OCI-LY7 (cell line): ENCODE results near the gene FOXJ3. TPM values are rescaled to one million over a fixed set of nuclear protein-coding genes. Genes with fewer than 3 reads are reported as not detected.

Source experiments
- BruUV-seq: library from RNA; stranded (reverse); fragments of 400-500 nt; replicated peaks from 2 replicates; lab custom pipeline; 2021; lab: Mats Ljungman, UMichigan
- CTCF ChIA-PET: fragments of 300-600 bp; sonication (Branson Sonifier 250); formaldehyde crosslinking; loops from one replicate; lab custom pipeline; 2022; ENCODE audit warnings: antibody characterized with exemption; ENCODE audit not compliant: unreplicated experiment; lab: Charles Lee
- POLR2A ChIA-PET: fragments of 300-600 bp; sonication (Branson Sonifier 250); formaldehyde crosslinking; loops from one replicate; lab custom pipeline; 2022; ENCODE audit warnings: antibody characterized with exemption; lab: Charles Lee
- DNase-seq: peaks from one replicate; pipeline ENCODE4 v3.0.0-alpha.2; 2015; ENCODE audit warnings: low spot score
- H2AFZ ChIP-seq: fragments of 200-600 bp; sonication (generic), shearing (Covaris generic); 2 replicates; pipeline ENCODE4 v1.6.1; 2014; ENCODE audit warnings: mild to moderate bottlenecking, antibody characterized with exemption, low read length, moderate library complexity
- H3K27ac ChIP-seq: fragments of 200-600 bp; sonication (generic); 2 replicates; pipeline ENCODE4 v1.5.1; 2014; ENCODE audit warnings: mixed run types, low read depth, mild to moderate bottlenecking, moderate library complexity, low read length, inconsistent platforms; ENCODE audit not compliant: poor library complexity, severe bottlenecking
- H3K36me3 ChIP-seq: fragments of 200-600 bp; sonication (generic); 2 replicates; pipeline ENCODE4 v1.6.1; 2014; ENCODE audit warnings: mild to moderate bottlenecking, antibody characterized with exemption, low read length, moderate library complexity, mixed read lengths; ENCODE audit not compliant: insufficient read depth
- H3K4me1 ChIP-seq: fragments of 200-600 bp; sonication (generic); 2 replicates; pipeline ENCODE4 v1.5.1; 2014; ENCODE audit warnings: mild to moderate bottlenecking, low read length; ENCODE audit not compliant: insufficient read depth, poor library complexity, severe bottlenecking
- H3K4me2 ChIP-seq: fragments of 200-600 bp; sonication (generic); 2 replicates; pipeline ENCODE4 v1.6.1; 2014; ENCODE audit warnings: mild to moderate bottlenecking, low read length
- H3K4me3 ChIP-seq: fragments of 200-600 bp; sonication (generic); 2 replicates; pipeline ENCODE4 v1.5.1; 2014; ENCODE audit warnings: mild to moderate bottlenecking, low read depth, low read length; ENCODE audit not compliant: poor library complexity, severe bottlenecking
- H3K79me2 ChIP-seq: fragments of 200-600 bp; sonication (generic); 2 replicates; pipeline ENCODE4 v1.6.1; 2016; ENCODE audit warnings: low read depth, mild to moderate bottlenecking, low read length, moderate library complexity, mixed read lengths; ENCODE audit not compliant: insufficient read depth
- H3K9me2 ChIP-seq: fragments of 200-600 bp; sonication (generic); 2 replicates; pipeline ENCODE4 v1.6.1; 2016; ENCODE audit warnings: mild to moderate bottlenecking, low read length, mixed read lengths; ENCODE audit not compliant: insufficient read depth
- H3K9me3 ChIP-seq: fragments of 200-600 bp; sonication (generic); 2 replicates; pipeline ENCODE4 v1.6.1; 2014; ENCODE audit warnings: mild to moderate bottlenecking, mixed run types, low read length, mixed read lengths
- H4K20me1 ChIP-seq: fragments of 200-600 bp; sonication (generic); 2 replicates; pipeline ENCODE4 v1.6.1; 2014; ENCODE audit warnings: mild to moderate bottlenecking, antibody characterized with exemption, low read length, moderate library complexity, mixed read lengths; ENCODE audit not compliant: insufficient read depth
- EZH2phosphoT487 ChIP-seq: fragments of 200-600 bp; sonication (generic); IDR thresholded peaks from 2 replicates; pipeline ENCODE4 v1.6.1; 2018; ENCODE audit warnings: low read depth, borderline replicate concordance, mild to moderate bottlenecking, mixed run types, antibody characterized with exemption, low read length, moderate library complexity, mixed read lengths
- intact Hi-C: fragments of 100-400 bp; cut with micrococcal nuclease; formaldehyde crosslinking; loops from one replicate; pipeline ENCODE4 v1.10.0; 2022; ENCODE audit not compliant: unreplicated experiment
- total RNA-seq, 2 experiments: library from RNA; depleted of rRNA in 1 of 2; stranded (reverse); fragments of >200 nt in 1 of 2; shearing (Covaris generic) in 1 of 2; gene quantifications; 2 replicates each; pipeline ENCODE4 v1.2.3, GENCODE V29; 2014 to 2022
- TF ChIP-seq, protein P1 (sequence below): fragments of 200-600 bp; sonication (generic); conservative IDR thresholded peaks from 2 replicates; pipeline ENCODE4 v1.5.1; 2014; ENCODE audit warnings: mild to moderate bottlenecking, antibody characterized with exemption, low read length, moderate library complexity, mixed read lengths

FOXJ3 gene
- total RNA-seq, 2 experiments from 2014 or later = 34.8 to 43.1 TPM

DNA sequence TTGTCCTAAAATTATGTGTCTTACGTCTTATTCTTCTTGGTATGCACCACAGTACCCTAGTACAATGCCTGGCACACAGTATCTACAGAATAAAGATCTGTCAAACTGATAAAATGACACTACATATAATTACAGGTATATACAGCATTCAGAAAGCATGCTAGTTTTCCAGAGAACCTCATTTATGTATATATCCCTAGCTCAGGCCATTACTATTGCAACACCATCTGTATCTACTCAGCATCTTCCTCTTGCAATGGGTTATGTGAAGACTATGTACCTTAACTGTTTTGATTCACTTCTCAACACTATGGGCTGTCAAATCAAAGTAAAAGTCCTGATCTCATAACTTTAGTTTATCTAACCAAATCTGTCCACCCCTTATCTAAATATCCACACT is 112.0 kb downstream of the FOXJ3 start:
- H3K36me3 ChIP-seq = peaks cover 18% of the 10 kb centered on the region
- ChIA-PET POLR2A (interaction anchor here (0.6 kb wide), 1 partner anchor 569 kb away, joined by 4 read pairs; no protein-coding TSS in a partner anchor), CTCF (no interaction called here)
- no peak overlapping the region for H3K4me2 ChIP-seq
- no peaks in the 10 kb centered on the region for H3K4me1 ChIP-seq
- H3K4me3 ChIP-seq = no peak overlapping the region
- no peaks in the 10 kb centered on the region for H3K9me3 ChIP-seq
- no peaks in the 10 kb centered on the region for H3K9me2 ChIP-seq
- no peak overlapping the region for H2AFZ ChIP-seq
- no TSS peak for BruUV-seq
- no peak overlapping the region for H3K27ac ChIP-seq
- no peak for DNase-seq
- no peaks in the 10 kb centered on the region for H4K20me1 ChIP-seq
- intact Hi-C loops = no loop called here
- no peaks in the 10 kb centered on the region for H3K79me2 ChIP-seq
- TF ChIP-seq EZH2phosphoT487 = no peak
- TF ChIP-seq, protein P1, sequence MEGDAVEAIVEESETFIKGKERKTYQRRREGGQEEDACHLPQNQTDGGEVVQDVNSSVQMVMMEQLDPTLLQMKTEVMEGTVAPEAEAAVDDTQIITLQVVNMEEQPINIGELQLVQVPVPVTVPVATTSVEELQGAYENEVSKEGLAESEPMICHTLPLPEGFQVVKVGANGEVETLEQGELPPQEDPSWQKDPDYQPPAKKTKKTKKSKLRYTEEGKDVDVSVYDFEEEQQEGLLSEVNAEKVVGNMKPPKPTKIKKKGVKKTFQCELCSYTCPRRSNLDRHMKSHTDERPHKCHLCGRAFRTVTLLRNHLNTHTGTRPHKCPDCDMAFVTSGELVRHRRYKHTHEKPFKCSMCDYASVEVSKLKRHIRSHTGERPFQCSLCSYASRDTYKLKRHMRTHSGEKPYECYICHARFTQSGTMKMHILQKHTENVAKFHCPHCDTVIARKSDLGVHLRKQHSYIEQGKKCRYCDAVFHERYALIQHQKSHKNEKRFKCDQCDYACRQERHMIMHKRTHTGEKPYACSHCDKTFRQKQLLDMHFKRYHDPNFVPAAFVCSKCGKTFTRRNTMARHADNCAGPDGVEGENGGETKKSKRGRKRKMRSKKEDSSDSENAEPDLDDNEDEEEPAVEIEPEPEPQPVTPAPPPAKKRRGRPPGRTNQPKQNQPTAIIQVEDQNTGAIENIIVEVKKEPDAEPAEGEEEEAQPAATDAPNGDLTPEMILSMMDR = no peak

DNA sequence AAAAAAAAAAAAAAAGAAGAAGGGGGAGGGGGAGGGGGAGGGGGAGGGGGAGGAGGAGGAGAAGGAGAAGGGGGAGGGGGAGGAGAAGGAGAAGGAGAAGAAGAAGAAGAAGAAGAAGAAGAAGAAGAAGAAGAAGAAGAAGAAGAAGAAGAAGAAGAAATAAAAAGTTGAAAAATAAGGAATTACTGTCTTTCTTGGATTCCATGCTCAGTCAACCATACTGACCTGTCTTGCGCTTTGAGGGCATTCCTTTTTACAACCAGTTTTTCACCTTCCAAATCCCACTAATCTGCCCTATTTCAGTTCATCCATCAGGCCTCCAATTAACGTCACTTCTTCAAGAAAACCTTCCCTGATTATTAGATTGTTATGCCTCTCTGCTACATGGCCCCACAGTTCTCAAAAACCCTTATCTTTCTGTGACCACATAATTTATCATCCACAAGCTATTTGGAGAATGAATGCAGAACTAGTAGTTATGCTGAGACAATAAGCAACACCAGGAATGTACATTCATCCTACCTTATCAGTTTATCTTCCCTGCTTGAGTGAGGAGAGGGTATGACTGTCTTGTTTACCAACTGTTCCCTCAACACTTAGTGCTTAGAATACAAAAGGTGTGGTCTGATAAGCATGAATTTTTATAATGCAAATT is 113.0 kb downstream of the FOXJ3 start:
- no TSS peak for BruUV-seq

DNA sequence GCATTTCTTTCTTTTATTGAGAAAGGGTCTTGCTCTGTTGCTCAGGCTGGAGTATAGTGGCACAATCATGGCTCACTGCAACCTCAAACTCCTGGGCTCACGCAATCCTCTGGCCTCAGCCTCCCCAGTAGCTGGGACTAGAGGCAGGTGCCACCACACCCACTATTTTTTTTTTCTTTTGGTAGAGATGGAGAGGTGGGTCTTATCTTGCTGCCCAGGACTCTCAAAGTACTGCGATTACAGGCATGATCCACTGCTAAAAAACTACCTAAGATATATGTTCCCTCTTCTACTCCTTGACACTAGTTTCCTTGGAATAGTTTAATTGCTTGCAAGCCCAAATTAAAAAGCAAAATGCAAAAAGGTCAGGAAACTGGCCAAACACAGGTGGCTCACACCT is 113.6 kb downstream of the FOXJ3 start:
- POLR2A ChIA-PET = no interaction called here
- CTCF ChIA-PET = no interaction called here
- Histone ChIP-seq H3K4me3 (no peak overlapping the region), H3K27ac (no peak overlapping the region), H3K9me3 (no peaks in the 10 kb centered on the region), H2AFZ (no peak overlapping the region), H3K9me2 (no peaks in the 10 kb centered on the region), H3K36me3 (peaks cover 18% of the 10 kb centered on the region), H3K4me1 (no peaks in the 10 kb centered on the region), H3K4me2 (no peak overlapping the region), H4K20me1 (no peaks in the 10 kb centered on the region), H3K79me2 (no peaks in the 10 kb centered on the region)
- no TSS peak for BruUV-seq
- TF ChIP-seq, protein P1 = no peak
- TF ChIP-seq EZH2phosphoT487 = no peak
- intact Hi-C loops = no loop called here
- no peak for DNase-seq

More for the DNA sequence above, 113.0 kb downstream of the FOXJ3 start:
- Histone ChIP-seq H3K4me2 (no peak overlapping the region), H3K9me3 (no peaks in the 10 kb centered on the region), H2AFZ (no peak overlapping the region), H3K79me2 (no peaks in the 10 kb centered on the region), H3K36me3 (peaks cover 18% of the 10 kb centered on the region), H4K20me1 (no peaks in the 10 kb centered on the region), H3K9me2 (no peaks in the 10 kb centered on the region), H3K4me3 (no peak overlapping the region), H3K4me1 (no peaks in the 10 kb centered on the region), H3K27ac (no peak overlapping the region)
- ChIA-PET POLR2A (no interaction called here), CTCF (no interaction called here)
- no peak for DNase-seq
- intact Hi-C loops = no loop called here
- TF ChIP-seq EZH2phosphoT487 = no peak
- TF ChIP-seq, protein P1 = no peak
